GM12873 (cell line): ENCODE results near the gene ROPN1L.

ENCODE experiments used
- CTCF ChIP-seq: IDR thresholded peaks from 2 replicates; pipeline ENCODE4 v1.5.1; 2012; ENCODE audit warnings: low read depth, mild to moderate bottlenecking, moderate library complexity, low read length, control low read depth; ENCODE audit not compliant: insufficient read depth; ENCODE audit errors: missing control alignments

The ROPN1L gene

GRCh38 chr5:10442576-10442975, 897 bp downstream of the ROPN1L start:
- no peak for TF ChIP-seq CTCF

- TF ChIP-seq CTCF = no peak
These were observed 3.7 kb downstream of the ROPN1L start for GRCh38 chr5:10445352-10445751.

- no peak for TF ChIP-seq CTCF
These were observed 4.8 kb downstream of the ROPN1L start for GRCh38 chr5:10446490-10446889.

GRCh38 chr5:10447041-10447440, 5.4 kb downstream of the ROPN1L start:
- no peak for TF ChIP-seq CTCF

GRCh38 chr5:10448754-10449360, 7.2 kb downstream of the ROPN1L start:
- TF ChIP-seq CTCF = no peak

GRCh38 chr5:10451137-10451824, 9.6 kb downstream of the ROPN1L start:
- no peak for TF ChIP-seq CTCF

- TF ChIP-seq CTCF = peak; percentile 75
These were observed 11.2 kb downstream of the ROPN1L start for GRCh38 chr5:10452768-10453331.
